Breast epithelium (tissue), 3 donors: ENCODE data around the gene REST.

Experiments used
- POLR2A ChIP-seq: fragments of 450-650 bp; IDR thresholded peaks from one replicate; pipeline ENCODE4 v1.6.1; 2016; ENCODE audit warnings: antibody characterized with exemption, mild to moderate bottlenecking, moderate library complexity
- POLR2AphosphoS5 ChIP-seq, 3 donors: sonication (generic); formaldehyde crosslinking; IDR thresholded peaks; one replicate each; pipeline ENCODE4 v1.6.1; 2017; ENCODE audit warnings: antibody characterized with exemption in 3 of 3
- TF ChIP-seq, protein P1 (sequence below), 3 donors: fragments of 450-650 bp; IDR thresholded peaks; one replicate each; pipeline ENCODE4 v1.5.1; 2016 to 2017; ENCODE audit warnings: antibody characterized with exemption in 3 of 3, mild to moderate bottlenecking in 3 of 3, moderate library complexity in 3 of 3

- TF ChIP-seq, protein P1, sequence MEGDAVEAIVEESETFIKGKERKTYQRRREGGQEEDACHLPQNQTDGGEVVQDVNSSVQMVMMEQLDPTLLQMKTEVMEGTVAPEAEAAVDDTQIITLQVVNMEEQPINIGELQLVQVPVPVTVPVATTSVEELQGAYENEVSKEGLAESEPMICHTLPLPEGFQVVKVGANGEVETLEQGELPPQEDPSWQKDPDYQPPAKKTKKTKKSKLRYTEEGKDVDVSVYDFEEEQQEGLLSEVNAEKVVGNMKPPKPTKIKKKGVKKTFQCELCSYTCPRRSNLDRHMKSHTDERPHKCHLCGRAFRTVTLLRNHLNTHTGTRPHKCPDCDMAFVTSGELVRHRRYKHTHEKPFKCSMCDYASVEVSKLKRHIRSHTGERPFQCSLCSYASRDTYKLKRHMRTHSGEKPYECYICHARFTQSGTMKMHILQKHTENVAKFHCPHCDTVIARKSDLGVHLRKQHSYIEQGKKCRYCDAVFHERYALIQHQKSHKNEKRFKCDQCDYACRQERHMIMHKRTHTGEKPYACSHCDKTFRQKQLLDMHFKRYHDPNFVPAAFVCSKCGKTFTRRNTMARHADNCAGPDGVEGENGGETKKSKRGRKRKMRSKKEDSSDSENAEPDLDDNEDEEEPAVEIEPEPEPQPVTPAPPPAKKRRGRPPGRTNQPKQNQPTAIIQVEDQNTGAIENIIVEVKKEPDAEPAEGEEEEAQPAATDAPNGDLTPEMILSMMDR (IDR thresholded peaks at IDR 0.05): no peak
- TF ChIP-seq POLR2A: no peak
- TF ChIP-seq POLR2AphosphoS5 (IDR thresholded peaks at IDR 0.05): no peak
Measured at GRCh38 chr4:56879996-56880395, 27.7 kb upstream of the REST start.
